Measurements from ENCODE around the gene LYPD5. TPM values are rescaled to one million over a fixed set of nuclear protein-coding genes. Genes with fewer than 3 reads are reported as not detected.

Gene LYPD5
- total RNA-seq = 0.29 and 0.72 TPM in 2 replicates

- no peak for DNase-seq (ENCODE audit: insufficient read length, low spot score, missing footprints)
- no peak within 1 kb of the TSS for H3K27ac ChIP-seq (ENCODE audit: low read depth, low read length)
- no peak within 1 kb of the TSS for H3K4me2 ChIP-seq (ENCODE audit: insufficient read depth, low read length)
- no peaks in the 10 kb centered on the region for H3K9me3 ChIP-seq (ENCODE audit: low read depth, low read length)
- no peaks in the 10 kb centered on the region for H3K4me1 ChIP-seq (ENCODE audit: insufficient read depth, low read length)
- H3K79me2 ChIP-seq (ENCODE audit: insufficient read depth, low read length) = no peaks in the 10 kb centered on the region
- peaks cover 30% of the 10 kb centered on the region for H3K27me3 ChIP-seq (ENCODE audit: insufficient read depth, low read length)
- TF ChIP-seq CTCF (IDR thresholded peaks at IDR 0.05; ENCODE audit: extremely low read depth, low read depth, low read length) = no peak
- no peaks in the 10 kb centered on the region for H4K20me1 ChIP-seq (ENCODE audit: insufficient read depth, low read length)
- H3K36me3 ChIP-seq (ENCODE audit: insufficient read depth, low read length) = no peaks in the 10 kb centered on the region
- H2AFZ ChIP-seq (ENCODE audit: low read length) = no peak within 1 kb of the TSS
- no peak within 1 kb of the TSS for H3K4me3 ChIP-seq (ENCODE audit: insufficient read depth, low read length)
These were observed at the start of gene LYPD5 for GRCh38 chr19:43802216-43802951. LYPD5 (minus strand) TSS chr19:43802447; CDS start chr19:43802380, 67 bp downstream.

- Histone ChIP-seq H2AFZ (ENCODE audit: low read length) (no peak overlapping the region), H3K36me3 (ENCODE audit: insufficient read depth, low read length) (peaks cover 39% of the 10 kb centered on the region), H4K20me1 (ENCODE audit: insufficient read depth, low read length) (no peaks in the 10 kb centered on the region), H3K4me1 (ENCODE audit: insufficient read depth, low read length) (no peaks in the 10 kb centered on the region), H3K27ac (ENCODE audit: low read depth, low read length) (no peak overlapping the region), H3K4me2 (ENCODE audit: insufficient read depth, low read length) (no peak overlapping the region), H3K27me3 (ENCODE audit: insufficient read depth, low read length) (no peaks in the 10 kb centered on the region), H3K9me3 (ENCODE audit: low read depth, low read length) (peaks cover 45% of the 10 kb centered on the region), H3K4me3 (ENCODE audit: insufficient read depth, low read length) (no peak overlapping the region), H3K79me2 (ENCODE audit: insufficient read depth, low read length) (no peaks in the 10 kb centered on the region)
- no peak for TF ChIP-seq CTCF (IDR thresholded peaks at IDR 0.05; ENCODE audit: extremely low read depth, low read depth, low read length)
- DNase-seq (ENCODE audit: insufficient read length, low spot score, missing footprints) = no peak
These were observed 46.6 kb upstream of the LYPD5 start for GRCh38 chr19:43848821-43849220.

GRCh38 chr19:43847884-43848283 is 45.6 kb upstream of the LYPD5 start:
- Histone ChIP-seq H3K4me3 (ENCODE audit: insufficient read depth, low read length) (no peak overlapping the region), H3K9me3 (ENCODE audit: low read depth, low read length) (peaks cover 46% of the 10 kb centered on the region), H3K27ac (ENCODE audit: low read depth, low read length) (no peak overlapping the region), H3K4me1 (ENCODE audit: insufficient read depth, low read length) (no peaks in the 10 kb centered on the region), H4K20me1 (ENCODE audit: insufficient read depth, low read length) (no peaks in the 10 kb centered on the region), H3K4me2 (ENCODE audit: insufficient read depth, low read length) (no peak overlapping the region), H3K36me3 (ENCODE audit: insufficient read depth, low read length) (peaks cover 49% of the 10 kb centered on the region), H3K79me2 (ENCODE audit: insufficient read depth, low read length) (no peaks in the 10 kb centered on the region), H2AFZ (ENCODE audit: low read length) (no peak overlapping the region), H3K27me3 (ENCODE audit: insufficient read depth, low read length) (no peaks in the 10 kb centered on the region)
- no peak for TF ChIP-seq CTCF (IDR thresholded peaks at IDR 0.05; ENCODE audit: extremely low read depth, low read depth, low read length)
- no peak for DNase-seq (ENCODE audit: insufficient read length, low spot score, missing footprints)

- DNase-seq (ENCODE audit: insufficient read length, low spot score, missing footprints) = no peak
- no peak overlapping the region for H3K4me2 ChIP-seq (ENCODE audit: insufficient read depth, low read length)
- peaks cover 55% of the 10 kb centered on the region for H3K36me3 ChIP-seq (ENCODE audit: insufficient read depth, low read length)
These were observed 45.0 kb upstream of the LYPD5 start for GRCh38 chr19:43847246-43847645.

More at GRCh38 chr19:43847246-43847645, 45.0 kb upstream of the LYPD5 start:
- Histone ChIP-seq H3K4me3 (ENCODE audit: insufficient read depth, low read length) (no peak overlapping the region), H3K27ac (ENCODE audit: low read depth, low read length) (no peak overlapping the region), H3K79me2 (ENCODE audit: insufficient read depth, low read length) (no peaks in the 10 kb centered on the region), H3K27me3 (ENCODE audit: insufficient read depth, low read length) (no peaks in the 10 kb centered on the region), H4K20me1 (ENCODE audit: insufficient read depth, low read length) (no peaks in the 10 kb centered on the region), H3K4me1 (ENCODE audit: insufficient read depth, low read length) (no peaks in the 10 kb centered on the region), H2AFZ (ENCODE audit: low read length) (no peak overlapping the region), H3K9me3 (ENCODE audit: low read depth, low read length) (peaks cover 52% of the 10 kb centered on the region)
- TF ChIP-seq CTCF (IDR thresholded peaks at IDR 0.05; ENCODE audit: extremely low read depth, low read depth, low read length) = no peak
